H1 (cell line): Measurements from ENCODE around the gene DGKZ. TPM values are rescaled to one million over a fixed set of nuclear protein-coding genes. Genes with fewer than 3 reads are reported as not detected.

Experiments
- CTCF ChIA-PET: fragments of 300-600 bp; sonication (Branson Sonifier 250); formaldehyde crosslinking; loops from one replicate; lab custom pipeline; 2021; ENCODE audit not compliant: partially characterized antibody; lab: Charles Lee
- POLR2A ChIA-PET: fragments of 300-600 bp; sonication (Branson Sonifier 250); formaldehyde crosslinking; loops from one replicate; lab custom pipeline; 2021; ENCODE audit warnings: inconsistent platforms; ENCODE audit not compliant: partially characterized antibody; lab: Charles Lee
- DNase-seq, 2 experiments: peaks; one replicate each; pipeline versions ENCODE4 v3.0.0 to v3.0.0-alpha.2; 2010 to 2022; ENCODE audit warnings: low spot score in 2 of 2, low read depth in 1 of 2, mixed read lengths in 1 of 2
- FAIRE-seq: peaks from 2 replicates; lab custom pipeline; 2011; peaks lifted over from hg19 to GRCh38; lab: Jason Lieb, UNC
- H2AFZ ChIP-seq: 2 replicates; pipeline ENCODE4 v1.8.1; 2012; ENCODE audit warnings: low read length, inconsistent platforms
- H2AK5ac ChIP-seq: 2 replicates; pipeline ENCODE4 v1.6.1; 2013; ENCODE audit warnings: low read depth, low read length
- H2BK120ac ChIP-seq: replicated peaks from 2 replicates; pipeline ENCODE3; 2013; ENCODE audit warnings: low read depth, low read length, inconsistent platforms
- H2BK12ac ChIP-seq: 2 replicates; pipeline ENCODE4 v1.6.1; 2013; ENCODE audit warnings: low read depth, low read length
- H2BK15ac ChIP-seq: 2 replicates; pipeline ENCODE4 v1.6.1; 2013; ENCODE audit warnings: low read length
- H2BK20ac ChIP-seq: 2 replicates; pipeline ENCODE4 v1.6.1; 2013; ENCODE audit warnings: low read length
- H2BK5ac ChIP-seq: 2 replicates; pipeline ENCODE4 v1.6.1; 2013; ENCODE audit warnings: low read depth, low read length
- H3K14ac ChIP-seq: 2 replicates; pipeline ENCODE4 v1.6.1; 2013; ENCODE audit warnings: inconsistent platforms; ENCODE audit not compliant: insufficient read length
- H3K18ac ChIP-seq: 2 replicates; pipeline ENCODE4 v1.6.1; 2013; ENCODE audit warnings: low read length; ENCODE audit errors: extremely low read depth
- H3K23ac ChIP-seq: 2 replicates; pipeline ENCODE4 v1.6.1; 2013; ENCODE audit warnings: inconsistent platforms; ENCODE audit not compliant: insufficient read length
- H3K23me2 ChIP-seq: 2 replicates; pipeline ENCODE4 v1.6.1; 2013; ENCODE audit warnings: low read depth, low read length
- H3K27ac ChIP-seq: 2 replicates; pipeline ENCODE4 v1.6.1; 2011; ENCODE audit warnings: low read depth, low read length, inconsistent platforms
- H3K27me3 ChIP-seq, 4 experiments: replicated peaks in 1 of 4; 1 replicate in 1 of 4; 2 replicates in 3 of 4; pipeline versions ENCODE4 v1.6.1 to v1.8.1; 2011 to 2013; ENCODE audit warnings: low read length in 3 of 4, mild to moderate bottlenecking in 3 of 4, inconsistent platforms in 2 of 4, mixed read lengths in 2 of 4, moderate library complexity in 1 of 4; ENCODE audit not compliant: control insufficient read depth in 3 of 4, insufficient read depth in 3 of 4; ENCODE audit errors: extremely low read depth in 1 of 4
- H3K36me3 ChIP-seq, 4 experiments: 2 replicates each; pipeline versions ENCODE4 v1.6.1 to v1.8.1; 2011 to 2013; ENCODE audit warnings: mild to moderate bottlenecking in 4 of 4, low read length in 3 of 4, moderate library complexity in 2 of 4, control low read depth in 1 of 4, inconsistent platforms in 1 of 4; ENCODE audit not compliant: insufficient read depth in 4 of 4, control insufficient read depth in 2 of 4
- H3K4ac ChIP-seq: replicated peaks from 2 replicates; pipeline ENCODE3; 2013; ENCODE audit warnings: low read length, low read depth, mixed read lengths, inconsistent platforms; ENCODE audit not compliant: insufficient read length
- H3K4me1 ChIP-seq, 4 experiments: replicated peaks in 1 of 4; 1 replicate in 1 of 4; 2 replicates in 3 of 4; pipeline versions ENCODE4 v1.6.1 to v1.8.1; 2011 to 2013; ENCODE audit warnings: low read length in 3 of 4, inconsistent platforms in 2 of 4, mixed read lengths in 1 of 4; ENCODE audit not compliant: insufficient read depth in 4 of 4, control insufficient read depth in 3 of 4
- H3K4me2 ChIP-seq, 2 experiments: 2 replicates each; pipeline versions ENCODE4 v1.6.1 to v1.8.1; 2011 to 2013; ENCODE audit warnings: low read depth in 2 of 2, low read length in 2 of 2, control low read depth in 1 of 2, inconsistent platforms in 1 of 2, mild to moderate bottlenecking in 1 of 2; ENCODE audit not compliant: insufficient read depth in 1 of 2
- H3K4me3 ChIP-seq, 4 experiments: fragments of 200-600, 300-600 bp in 1 of 4; sonication (generic), shearing (Covaris generic), sonication (Bioruptor Twin) in 1 of 4; 2 replicates each; pipeline versions ENCODE4 v1.5.1 to v1.8.1; 2011 to 2016; ENCODE audit warnings: low read length in 4 of 4, low read depth in 3 of 4, control low read depth in 2 of 4, inconsistent platforms in 2 of 4, mild to moderate bottlenecking in 2 of 4, mixed read lengths in 1 of 4, moderate library complexity in 1 of 4; ENCODE audit not compliant: insufficient read depth in 2 of 4; ENCODE audit errors: extremely low read depth in 1 of 4
- H3K56ac ChIP-seq: replicated peaks from 2 replicates; pipeline ENCODE3; 2013; ENCODE audit warnings: low read depth, mild to moderate bottlenecking, mixed read lengths, low read length, inconsistent platforms; ENCODE audit not compliant: insufficient read length
- H3K79me1 ChIP-seq: 2 replicates; pipeline ENCODE4 v1.6.1; 2013; ENCODE audit warnings: low read depth, low read length, control low read depth
- H3K79me2 ChIP-seq, 2 experiments: 2 replicates each; pipeline versions ENCODE4 v1.6.1 to v1.8.1; 2012 to 2013; ENCODE audit warnings: low read length in 2 of 2, mild to moderate bottlenecking in 2 of 2, inconsistent platforms in 1 of 2; ENCODE audit not compliant: insufficient read depth in 2 of 2, control insufficient read depth in 1 of 2
- H3K9ac ChIP-seq, 4 experiments: replicated peaks in 1 of 4; 1 replicate in 1 of 4; 2 replicates in 3 of 4; pipeline versions ENCODE4 v1.6.1 to v1.8.1; 2011 to 2013; ENCODE audit warnings: low read depth in 3 of 4, low read length in 3 of 4, control low read depth in 2 of 4, mild to moderate bottlenecking in 2 of 4, moderate library complexity in 2 of 4, inconsistent platforms in 1 of 4; ENCODE audit errors: extremely low read depth in 1 of 4
- H3K9me3 ChIP-seq, 2 experiments: 2 replicates each; pipeline versions ENCODE4 v1.6.1 to v1.8.1; 2012 to 2013; ENCODE audit warnings: mild to moderate bottlenecking in 2 of 2, moderate library complexity in 2 of 2, control low read depth in 1 of 2, inconsistent platforms in 1 of 2, low read depth in 1 of 2, low read length in 1 of 2, mixed read lengths in 1 of 2; ENCODE audit not compliant: insufficient read depth in 2 of 2
- H4K20me1 ChIP-seq, 2 experiments: replicated peaks in 1 of 2; 2 replicates each; pipeline versions ENCODE3 to v1.8.1; 2011 to 2013; ENCODE audit warnings: inconsistent platforms in 2 of 2, low read length in 2 of 2, mild to moderate bottlenecking in 1 of 2; ENCODE audit not compliant: insufficient read depth in 2 of 2, control insufficient read depth in 1 of 2
- H4K5ac ChIP-seq: 2 replicates; pipeline ENCODE4 v1.6.1; 2013; ENCODE audit warnings: low read length, low read depth, mixed read lengths, inconsistent platforms; ENCODE audit not compliant: insufficient read length
- H4K8ac ChIP-seq: 2 replicates; pipeline ENCODE4 v1.8.0; 2013; ENCODE audit warnings: mild to moderate bottlenecking, moderate library complexity, low read length, inconsistent platforms; ENCODE audit not compliant: insufficient read depth; ENCODE audit errors: extremely low read depth
- H4K91ac ChIP-seq: replicated peaks from 2 replicates; pipeline ENCODE3; 2013; ENCODE audit warnings: low read length, mixed read lengths, inconsistent platforms; ENCODE audit not compliant: insufficient read length
- ATF2 ChIP-seq: IDR thresholded peaks from 2 replicates; pipeline ENCODE4 v1.6.1; 2012; ENCODE audit warnings: low read length, inconsistent platforms
- BACH1 ChIP-seq: IDR thresholded peaks from 2 replicates; pipeline ENCODE4 v1.6.1; 2012; ENCODE audit warnings: low read length, improper control_type of control experiment
- BCL11A ChIP-seq, 2 experiments: IDR thresholded peaks; one replicate each; pipeline ENCODE4 v1.6.1; 2011; ENCODE audit warnings: low read depth in 2 of 2, low read length in 2 of 2, mild to moderate bottlenecking in 2 of 2
- BRCA1 ChIP-seq: IDR thresholded peaks from 2 replicates; pipeline ENCODE4 v1.6.1; 2012; ENCODE audit warnings: low read depth, low read length, improper control_type of control experiment
- CBX8 ChIP-seq: fragments of 300-800, 300-1000 bp; sonication (generic); IDR thresholded peaks from 2 replicates; pipeline ENCODE4 v1.7.1; 2016; ENCODE audit warnings: low read depth, low read length, borderline replicate concordance
- CHD2 ChIP-seq: IDR thresholded peaks from 2 replicates; pipeline ENCODE4 v1.6.1; 2012; ENCODE audit warnings: low read length, improper control_type of control experiment
- EP300 ChIP-seq, 2 experiments: IDR thresholded peaks; 1 replicate in 1 of 2; 2 replicates in 1 of 2; pipeline ENCODE4 v1.6.1; 2011 to 2012; ENCODE audit warnings: low read depth in 2 of 2, low read length in 2 of 2, mild to moderate bottlenecking in 2 of 2, borderline replicate concordance in 1 of 2, inconsistent platforms in 1 of 2, moderate library complexity in 1 of 2
- JUND ChIP-seq: IDR thresholded peaks from 2 replicates; pipeline ENCODE4 v1.6.1; 2011; ENCODE audit warnings: mild to moderate bottlenecking, improper control_type of control experiment, low read length
- SIN3A ChIP-seq, 2 experiments: IDR thresholded peaks in 1 of 2; conservative IDR thresholded peaks in 1 of 2; 2 replicates each; pipeline ENCODE4 v1.6.1; 2011 to 2012; ENCODE audit warnings: low read length in 2 of 2, improper control_type of control experiment in 1 of 2, low read depth in 1 of 2, mild to moderate bottlenecking in 1 of 2
- SIRT6 ChIP-seq: IDR thresholded peaks from one replicate; pipeline ENCODE4 v1.7.1; 2012; ENCODE audit warnings: low read length, inconsistent platforms
- SP2 ChIP-seq: IDR thresholded peaks from 2 replicates; pipeline ENCODE4 v1.6.1; 2012; ENCODE audit warnings: mild to moderate bottlenecking, low read length, inconsistent platforms
- TEAD4 ChIP-seq: IDR thresholded peaks from 2 replicates; pipeline ENCODE4 v1.6.1; 2012; ENCODE audit warnings: low read depth, low read length, inconsistent platforms, mixed read lengths
- WGBS, 2 experiments: shearing (Covaris generic) in 1 of 2; methylation state at CpG; one replicate each; pipeline versions ENCODE4 v1.1.6 to v1.1.7; 2013 to 2015; ENCODE audit warnings: low lambda C conversion rate in 2 of 2, mixed read lengths in 2 of 2, inconsistent platforms in 1 of 2, low coverage in 1 of 2, missing lambda C conversion rate in 1 of 2; ENCODE audit not compliant: insufficient replicate concordance in 2 of 2, insufficient coverage in 1 of 2, insufficient read length in 1 of 2; ENCODE audit errors: extremely low coverage in 1 of 2, missing lambda C conversion rate in 1 of 2; 5-methylcytosine and 5-hydroxymethylcytosine counted together
- polyA plus RNA-seq, 7 experiments: library from polyadenylated mRNA; depleted of rRNA in 3 of 7; stranded (reverse) in 5 of 7; unstranded in 2 of 7; fragments of >200 nt in 5 of 7; fragments of 200-250 nt in 2 of 7; gene quantifications; 1 replicate in 5 of 7; 2 replicates in 1 of 7; 4 replicates in 1 of 7; pipeline versions ENCODE4 v1.2.1 to v1.2.3, GENCODE V29; 2011 to 2013; ENCODE audit warnings: missing spikeins in 2 of 7, mixed read lengths in 2 of 7
- total RNA-seq: library from RNA; stranded (reverse); fragmentation: NEBNext Ultra II Directional; extraction: Animal tissue kit (Norgen Biotek cat#: 25700); gene quantifications from 2 replicates; pipeline ENCODE4 v1.2.1, GENCODE V29; 2021

Gene DGKZ
- total and polyA plus RNA-seq, 2 of the 8 experiments (the other 6 are each of a cell fraction or from before 2014, with no cell fraction given), result 84.4 to 184 TPM

GRCh38 chr11:46408407-46408986, 61.2 kb downstream of the DGKZ start:
- ChIA-PET CTCF (interaction anchor here (0.6 to 11.6 kb wide), 23 partner anchors 9 to 590 kb away, joined by 3 to 124 read pairs (median 3); partner anchors contain the start of genes ATG13, CHRM4 and HARBI1), POLR2A (interaction anchor here (0.6 to 1.1 kb wide), 2 partner anchors 44 to 51 kb away, joined by 3 read pairs; no protein-coding TSS in a partner anchor)
- no peak overlapping the region for H2AK5ac ChIP-seq
- no peaks in the 10 kb centered on the region for H3K79me1 ChIP-seq
- H3K4me2 ChIP-seq, result no peak overlapping the region
- 90% methylated on average over 6 of the region's 6 CpGs; no CpG with 5 or more reads in 1 of the 2 experiments for WGBS, 2 experiments
- H2AFZ ChIP-seq, result no peak overlapping the region
- H2BK15ac ChIP-seq, result no peak overlapping the region
- H3K23ac ChIP-seq, result no peak overlapping the region
- H4K8ac ChIP-seq, result no peak overlapping the region
- H3K18ac ChIP-seq, result no peak overlapping the region
- H3K36me3 ChIP-seq, result peaks cover 2 to 22% (median 13%) of the 10 kb centered on the region in 4 experiments; a peak in 5 of 8 replicates
- H3K4me1 ChIP-seq, result peaks cover 0 to 2% (median 0%) of the 10 kb centered on the region in 4 experiments; a peak in 1 of 7 replicates
- no peak overlapping the region for H3K27ac ChIP-seq
- H4K91ac ChIP-seq, result no peak overlapping the region
- H3K9me3 ChIP-seq, result no peaks in the 10 kb centered on the region
- H3K9ac ChIP-seq, result no peak overlapping the region
- H4K20me1 ChIP-seq, result no peaks in the 10 kb centered on the region
- H2BK12ac ChIP-seq, result no peak overlapping the region
- DNase-seq (no peak), FAIRE-seq (no peak)
- no peaks in the 10 kb centered on the region for H3K27me3 ChIP-seq
- no peak overlapping the region for H3K4me3 ChIP-seq
- no peak overlapping the region for H3K56ac ChIP-seq
- H4K5ac ChIP-seq, result no peak overlapping the region
- no peaks in the 10 kb centered on the region for H3K23me2 ChIP-seq
- H3K79me2 ChIP-seq, result no peaks in the 10 kb centered on the region
- no peak overlapping the region for H2BK120ac ChIP-seq
- no peak overlapping the region for H3K4ac ChIP-seq
- H2BK5ac ChIP-seq, result no peak overlapping the region
- no peak overlapping the region for H3K14ac ChIP-seq
- H2BK20ac ChIP-seq, result no peak overlapping the region
- no peak for TF ChIP-seq CBX8
- no peak for TF ChIP-seq BRCA1
- TF ChIP-seq JUND, result no peak
- no peak for TF ChIP-seq CHD2
- TF ChIP-seq SP2, result no peak
- no peak for TF ChIP-seq BCL11A (IDR thresholded peaks at IDR 0.05; ENCODE audit: low read depth in 2 of 2, low read length in 2 of 2)
- no peak for TF ChIP-seq TEAD4
- no peak for TF ChIP-seq ATF2
- no peak for TF ChIP-seq EP300 (IDR thresholded peaks at IDR 0.05; ENCODE audit: borderline replicate concordance in 1 of 2, low read depth in 2 of 2, low read length in 2 of 2)
- no peak for TF ChIP-seq BACH1
- no peak for TF ChIP-seq SIRT6
- no peak for TF ChIP-seq SIN3A (conservative IDR thresholded peaks at IDR 0.05 in 1 of 2, IDR thresholded peaks at IDR 0.05 in 1 of 2; ENCODE audit: low read depth in 1 of 2, low read length in 2 of 2)
